Renal pelvis (tissue), 4 donors: ENCODE measurements around the gene RASA2. TPM values are rescaled to one million over a fixed set of nuclear protein-coding genes. Genes with fewer than 3 reads are reported as not detected.
"Not testable (repeated sequence)": the region's sequence is repeated elsewhere in the genome, so short reads cannot be mapped to it uniquely, and the experiment has no call there.

Source experiments
- DNase-seq: peaks from one replicate; pipeline ENCODE4 v3.0.0-alpha.2; 2013
- polyA plus RNA-seq, 3 donors: library from polyadenylated mRNA; unstranded; fragments of 120-200 nt; gene quantifications; one replicate each; pipeline ENCODE4 v1.2.1, GENCODE V29; 2013; ENCODE audit not compliant: insufficient read length in 3 of 3

RASA2 gene
- polyA plus RNA-seq, 3 donors = 17.4 to 26.0 (median 24.0) TPM

DNA sequence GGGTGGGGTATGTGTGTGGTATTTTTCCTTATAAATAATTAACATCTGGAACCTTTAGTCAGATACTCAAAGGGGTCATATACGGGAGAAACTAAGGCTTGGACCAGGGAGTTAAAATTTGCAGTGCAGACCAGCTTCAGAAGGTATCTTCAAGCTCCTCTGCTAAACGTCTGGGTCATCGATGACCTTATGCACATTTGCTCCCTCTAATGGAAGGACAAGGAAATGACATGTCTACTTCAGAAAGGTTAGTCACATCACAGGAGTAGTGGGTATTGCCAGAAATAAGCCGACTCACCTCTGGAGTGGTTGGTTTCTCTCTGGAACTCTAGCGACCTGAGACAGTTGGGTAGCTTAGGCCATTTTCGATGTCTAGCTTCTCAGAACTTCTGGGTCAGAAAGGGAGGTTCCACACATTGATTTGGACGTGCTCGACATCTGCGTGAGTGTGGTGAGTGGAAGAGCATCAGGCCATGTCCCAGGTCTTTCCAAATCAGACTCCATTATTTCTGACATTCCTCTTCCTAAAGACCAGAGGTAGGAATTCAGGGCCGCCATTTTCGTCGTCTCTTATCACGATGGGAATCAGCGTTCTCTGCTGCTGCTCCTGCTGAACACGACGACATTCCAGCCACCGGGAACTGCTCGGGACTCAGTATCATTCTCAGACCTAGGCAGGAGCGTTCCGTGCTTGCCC, 31.8 kb upstream of the RASA2 start:
- DNase-seq = no peak

DNA sequence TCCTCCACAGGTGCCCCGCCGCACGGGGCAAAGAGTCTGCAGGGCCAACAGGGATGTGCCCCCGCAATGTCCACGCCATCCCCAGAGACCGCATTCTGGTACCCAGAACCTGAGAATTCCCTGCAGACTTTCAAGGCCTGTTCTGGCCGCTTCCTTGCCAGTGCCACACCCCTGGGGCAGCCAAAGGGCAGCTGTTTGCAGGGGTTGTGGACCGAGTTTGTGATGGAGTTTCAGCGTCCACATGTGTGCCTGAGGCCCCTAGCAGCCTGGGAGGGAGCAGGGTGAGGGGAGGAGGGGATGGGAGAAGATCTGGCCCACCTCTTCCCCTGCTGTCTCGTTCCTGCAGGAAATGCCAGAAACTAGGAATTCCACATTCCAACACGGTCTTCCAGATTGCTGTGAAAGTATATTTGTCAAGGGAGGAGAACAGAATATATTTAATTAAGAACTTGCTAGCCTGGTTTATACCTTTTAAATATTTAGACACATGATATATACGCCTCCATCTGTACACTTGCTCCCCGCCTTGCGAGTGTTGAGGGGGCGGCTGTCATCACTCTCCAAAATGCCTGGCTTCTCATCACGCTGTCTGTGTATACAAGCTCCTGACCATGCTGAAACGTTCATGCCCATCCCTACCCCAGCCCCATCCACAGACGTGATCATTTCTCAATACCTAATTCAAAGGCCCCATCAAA, 31.1 kb upstream of the RASA2 start:
- DNase-seq = no peak

DNA sequence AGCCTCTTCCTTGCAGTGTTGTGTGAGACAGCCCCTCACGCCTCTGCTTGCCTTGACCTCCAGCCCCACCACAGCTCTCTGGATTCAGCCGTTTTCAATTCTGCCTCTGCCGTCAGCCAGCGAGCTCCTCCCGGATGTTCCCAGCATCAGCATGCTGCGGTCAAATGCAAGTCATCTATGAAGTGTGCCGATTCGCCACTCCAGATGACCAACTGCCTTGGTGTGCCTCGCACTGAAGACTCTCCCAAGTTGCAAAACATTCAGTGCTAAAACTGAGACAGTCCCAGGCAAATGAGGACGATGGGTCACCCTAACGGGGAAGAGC, 30.6 kb upstream of the RASA2 start:
- DNase-seq = no peak

DNA sequence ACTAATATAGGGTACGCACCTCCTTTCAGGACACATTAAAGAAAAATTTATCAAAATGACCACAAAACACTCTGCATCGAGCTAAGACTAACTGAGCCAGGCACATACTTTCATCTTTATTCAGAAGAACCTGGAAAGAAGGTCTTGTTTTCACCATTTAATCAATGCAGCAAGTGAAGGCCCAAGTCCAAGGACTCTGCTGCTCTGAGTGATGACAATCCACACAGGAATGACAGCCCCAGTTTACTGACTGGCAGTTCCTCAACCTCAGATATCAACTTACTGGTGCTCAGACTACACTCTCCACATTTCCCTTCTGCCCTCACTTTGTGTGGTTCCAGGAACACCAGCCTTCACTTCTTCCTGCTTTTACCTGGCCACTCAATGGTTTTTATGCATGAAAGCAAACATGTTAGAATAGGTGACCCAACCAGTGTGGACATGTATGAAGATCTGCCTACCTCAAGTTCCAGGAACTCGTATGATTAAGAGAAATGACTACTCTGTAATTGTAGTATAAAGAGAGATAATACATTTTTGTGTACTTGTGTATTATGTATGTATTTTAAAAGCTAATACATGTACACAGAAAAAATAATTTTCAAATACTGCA, 29.1 kb upstream of the RASA2 start:
- no peak for DNase-seq

DNA sequence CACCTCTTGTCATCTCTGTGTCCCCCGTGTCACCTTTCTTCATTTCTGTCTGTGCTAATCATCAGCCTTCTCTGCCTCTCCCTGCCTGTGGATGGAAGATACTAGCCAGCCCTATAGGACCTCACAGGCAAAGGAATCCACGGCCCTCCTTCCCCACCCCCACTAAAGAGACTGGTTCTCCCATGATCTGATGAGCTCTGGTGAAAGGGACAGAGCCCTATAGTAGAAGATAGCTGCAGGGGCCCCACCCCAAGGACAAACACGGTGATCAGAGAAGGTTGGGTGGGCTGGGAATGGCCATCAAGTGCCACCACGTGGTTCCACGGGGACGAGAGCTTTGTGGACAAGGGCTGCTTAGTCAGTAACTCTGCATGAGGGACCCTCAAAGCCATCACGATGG, 27.8 kb upstream of the RASA2 start:
- DNase-seq = no peak

DNA sequence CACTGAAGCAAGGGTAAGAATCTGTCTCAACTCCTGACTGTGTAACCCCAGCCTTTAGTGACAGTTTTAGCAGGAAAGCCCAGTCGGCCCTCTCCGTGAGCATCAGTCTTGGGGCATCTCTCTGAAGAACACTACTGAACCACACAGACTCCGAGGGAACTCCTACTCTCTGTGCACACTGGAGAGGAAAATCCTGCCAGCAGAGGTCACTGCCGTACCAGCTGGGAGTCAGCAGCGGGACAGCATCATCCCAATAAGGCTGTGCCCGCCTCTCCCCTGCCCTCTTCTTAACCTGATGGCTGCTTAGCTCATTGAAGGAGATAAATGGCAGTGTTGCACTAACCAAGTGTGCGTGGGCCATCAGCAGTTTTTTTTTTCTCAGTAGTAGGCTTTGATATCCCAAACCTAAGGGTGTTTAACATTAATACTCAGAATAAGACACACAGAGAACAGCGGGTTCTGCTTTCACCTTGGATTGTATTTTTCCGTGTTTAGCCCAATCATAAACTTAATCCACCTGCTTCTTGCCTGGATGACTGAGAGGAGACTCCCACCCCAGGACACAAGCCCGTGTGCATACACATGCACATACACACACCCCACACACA, 26.6 kb upstream of the RASA2 start:
- DNase-seq = peak; percentile 82

DNA sequence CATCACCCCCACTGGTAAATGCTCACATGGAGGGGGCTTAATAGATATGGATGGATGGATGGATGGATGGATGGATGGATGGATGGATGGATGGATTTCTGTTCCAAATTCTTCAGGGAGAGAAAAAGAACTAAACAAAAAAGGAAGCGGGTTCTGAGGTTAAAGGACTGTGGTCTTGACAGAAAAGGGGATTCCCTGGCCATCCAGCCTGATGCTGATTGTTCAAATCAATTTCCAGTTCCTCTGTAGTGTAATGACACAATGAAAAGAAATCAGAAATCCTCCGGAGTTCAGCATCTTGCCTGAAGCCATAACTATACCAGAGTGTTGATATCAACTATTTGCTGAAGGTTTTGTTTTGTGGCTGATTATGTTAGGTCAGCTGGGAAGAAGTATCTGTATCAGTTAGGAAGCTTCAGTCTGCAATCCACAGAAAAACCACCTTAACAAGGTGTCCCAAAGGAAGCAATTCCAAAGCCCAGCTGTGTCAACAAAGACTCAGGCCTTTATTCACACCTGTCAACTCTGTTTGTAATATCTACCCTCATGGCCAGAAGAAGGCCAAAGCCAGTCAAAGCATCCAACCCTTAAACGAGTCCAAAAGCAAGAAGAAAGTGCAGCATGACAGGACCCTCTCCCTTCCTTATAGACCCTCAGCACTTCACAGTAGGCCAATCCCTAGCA, 24.5 kb upstream of the RASA2 start:
- no peak for DNase-seq

DNA sequence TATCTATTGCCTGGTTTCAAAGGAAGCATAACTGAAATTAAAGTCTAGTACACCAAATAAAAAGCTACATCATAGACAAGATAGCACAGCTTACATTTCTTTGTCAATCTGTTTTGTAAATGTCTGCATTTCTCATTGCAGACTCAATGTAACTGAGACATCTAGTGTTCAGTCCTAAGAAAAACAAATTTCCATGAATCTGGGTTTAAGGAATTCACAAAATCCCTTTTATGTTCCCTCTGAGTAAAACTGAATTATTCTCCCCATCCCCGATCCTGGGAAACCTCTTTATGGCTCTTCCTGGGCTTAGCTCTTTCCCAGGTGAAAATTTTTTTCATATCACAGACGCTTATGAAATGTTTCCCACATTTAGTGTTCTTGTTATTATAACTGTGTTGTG, 21.6 kb upstream of the RASA2 start:
- no peak for DNase-seq

DNA sequence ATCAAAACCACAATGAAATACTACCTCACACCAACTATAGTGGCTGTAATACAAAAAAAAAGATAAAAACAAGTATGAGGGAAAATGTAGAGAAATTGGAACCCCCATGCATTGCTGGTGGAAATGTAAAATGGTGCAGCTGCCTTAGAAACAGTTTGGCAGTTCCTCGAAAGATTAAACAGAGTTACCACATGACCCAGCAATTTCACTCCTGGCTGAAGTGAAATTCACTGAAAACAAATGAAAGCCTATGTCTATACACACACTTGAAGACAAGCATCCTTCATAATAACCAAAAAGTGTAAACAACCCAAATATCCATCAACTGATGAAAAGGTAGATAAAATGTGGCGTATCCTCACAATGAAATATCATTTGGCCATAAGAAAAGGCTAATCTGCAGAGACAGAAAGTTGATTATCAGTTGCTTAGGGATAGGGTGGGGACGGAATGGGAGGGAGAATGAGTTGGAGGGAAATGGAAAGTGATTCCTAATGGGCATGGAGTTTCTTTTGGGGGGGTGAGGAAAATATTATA, 20.1 kb upstream of the RASA2 start:
- DNase-seq = no peak

DNA sequence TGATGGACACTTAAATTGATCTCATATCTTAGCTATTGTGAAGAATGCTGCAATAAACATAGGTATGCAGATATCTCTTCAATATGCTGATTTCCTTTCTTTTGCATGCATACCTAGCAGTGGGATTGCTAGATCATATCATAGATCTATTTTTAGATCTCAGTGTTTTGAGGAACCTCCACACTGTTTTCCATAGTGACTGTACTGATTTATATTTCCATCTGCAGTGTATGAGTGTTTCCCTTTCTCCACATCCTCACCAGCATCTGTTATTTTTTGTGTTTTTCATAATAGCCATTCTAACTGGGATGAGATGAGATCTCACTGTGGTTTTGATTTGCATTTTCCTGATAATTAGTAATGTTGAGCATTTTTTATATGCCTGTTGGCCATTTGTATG, 17.1 kb upstream of the RASA2 start:
- DNase-seq = no peak

DNA sequence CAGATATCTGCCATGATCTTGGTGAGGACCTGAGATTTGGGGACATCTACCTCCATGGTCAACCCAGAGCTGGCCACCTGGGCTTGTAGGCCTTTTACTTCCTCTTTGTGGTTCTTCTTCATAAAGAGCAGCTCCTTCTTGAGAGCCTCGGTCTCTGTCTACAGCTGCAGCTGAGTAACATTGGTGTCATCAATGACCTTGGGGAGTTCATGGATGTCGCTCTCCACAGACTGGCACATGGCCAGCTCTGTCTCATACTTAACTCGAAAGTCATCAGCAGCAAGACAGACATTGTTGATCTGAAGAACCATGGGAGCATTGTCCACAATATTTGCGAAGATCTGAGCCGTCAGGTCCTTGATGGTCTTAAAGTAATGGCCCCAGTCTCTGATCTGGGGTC, 15.7 kb upstream of the RASA2 start:
- no peak for DNase-seq

DNA sequence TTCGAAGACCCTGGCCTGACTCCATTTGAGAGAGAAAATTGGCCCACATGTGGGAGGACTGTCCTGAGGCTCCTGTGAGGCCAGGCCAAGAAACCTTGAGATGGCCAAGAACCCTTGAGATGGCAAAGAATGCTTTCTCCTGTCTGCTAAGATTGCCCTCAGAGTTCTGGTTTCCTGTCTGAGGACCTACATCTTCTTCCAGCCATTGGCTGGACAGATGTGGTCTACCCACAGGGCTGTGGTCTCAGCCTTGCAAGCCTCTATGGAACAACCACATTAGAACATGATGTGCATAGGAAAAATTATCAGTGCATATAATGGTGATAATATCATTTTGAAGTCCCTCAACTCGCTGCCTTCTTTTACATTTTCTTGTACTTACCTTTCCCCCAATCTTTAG, 10.8 kb upstream of the RASA2 start:
- DNase-seq = no peak

DNA sequence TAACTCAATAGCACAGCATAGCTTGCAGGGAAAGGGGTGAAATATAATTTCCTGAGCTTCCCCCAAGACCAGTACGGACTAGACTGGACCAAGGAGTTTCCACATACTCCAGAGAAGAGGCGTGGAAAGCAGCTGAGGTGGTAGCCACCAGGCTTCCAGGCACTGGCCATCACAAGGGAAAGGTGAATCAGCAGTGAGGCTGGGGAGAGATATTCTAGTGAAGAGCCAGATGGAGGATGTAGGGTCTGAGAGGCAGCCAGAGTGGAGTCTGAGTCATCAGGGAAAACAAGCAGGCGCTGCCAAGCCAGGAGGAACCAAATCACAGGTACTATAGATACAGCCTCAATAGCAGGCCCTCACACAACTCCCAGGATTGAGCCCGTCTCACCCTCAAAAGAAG, 9.6 kb upstream of the RASA2 start:
- no peak for DNase-seq

DNA sequence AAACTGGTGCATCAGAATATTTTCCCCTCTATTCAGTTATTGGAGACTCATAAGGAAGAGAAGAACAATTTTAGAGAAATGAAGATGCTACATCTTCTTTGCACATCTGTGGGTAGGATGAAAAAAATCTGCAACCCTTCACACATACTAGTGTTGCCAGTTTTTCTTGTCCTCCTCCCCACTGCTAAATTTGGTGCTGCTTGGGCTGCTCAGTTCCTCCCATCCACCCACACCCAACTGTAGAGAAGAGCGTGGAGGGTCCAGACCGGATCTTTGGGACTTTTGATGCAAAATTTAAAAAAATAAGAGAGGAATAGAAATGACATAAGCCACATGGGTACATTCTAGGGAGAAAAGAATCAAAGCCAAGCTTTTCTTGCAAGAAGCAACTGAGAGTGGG, 8.7 kb upstream of the RASA2 start:
- no peak for DNase-seq

DNA sequence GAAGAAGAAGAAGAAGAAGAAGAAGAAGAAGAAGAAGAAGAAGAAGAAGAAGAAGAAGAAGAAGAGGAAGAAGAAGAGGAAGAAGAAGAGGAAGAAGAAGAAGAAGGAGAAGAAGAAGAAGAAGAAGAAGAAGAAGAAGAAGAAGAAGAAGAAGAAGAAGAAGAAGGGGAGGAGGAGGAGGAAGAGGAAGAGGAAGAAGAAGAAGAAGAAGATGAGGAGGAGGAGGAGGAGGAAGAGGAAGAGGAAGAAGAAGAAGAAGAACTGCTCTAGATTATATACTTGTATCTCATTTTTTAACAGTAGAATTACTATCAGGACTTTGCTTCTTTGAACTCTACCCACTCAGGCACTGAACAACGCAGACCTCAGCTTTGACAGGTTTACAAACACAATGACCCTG, 8.0 kb upstream of the RASA2 start:
- DNase-seq = not testable (repeated sequence)

DNA sequence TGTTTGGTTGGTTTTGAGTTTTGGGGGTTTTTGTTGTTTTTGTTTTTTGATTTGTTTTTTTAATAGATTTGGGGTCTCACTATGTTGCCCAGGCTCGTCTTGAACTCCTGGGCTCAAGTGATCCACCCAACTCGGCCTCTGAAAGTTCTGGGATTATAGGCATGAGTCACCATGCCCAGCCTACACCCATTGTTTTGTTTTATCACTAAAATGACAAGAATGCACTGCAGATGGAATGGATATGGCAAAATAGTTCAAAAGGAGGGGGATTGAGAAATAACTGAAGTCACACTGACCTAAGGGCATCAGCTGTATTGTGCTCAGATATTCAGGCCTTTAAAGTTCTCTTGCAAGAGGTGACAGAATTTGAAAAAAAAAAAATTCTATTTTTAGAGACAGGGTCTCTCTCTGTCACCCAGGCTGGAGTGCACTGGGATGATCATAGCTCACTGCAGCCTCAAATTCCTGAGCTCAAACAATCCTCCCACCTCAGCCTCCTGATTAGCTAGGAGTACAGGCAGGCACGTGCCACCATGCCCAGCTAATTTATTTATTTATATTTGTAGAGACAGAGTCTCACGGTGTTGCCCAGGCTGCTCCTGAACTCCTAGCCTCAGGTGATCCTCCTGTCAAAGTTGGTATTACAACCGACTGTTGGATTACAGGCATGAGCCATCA, 4.4 kb upstream of the RASA2 start:
- no peak for DNase-seq

DNA sequence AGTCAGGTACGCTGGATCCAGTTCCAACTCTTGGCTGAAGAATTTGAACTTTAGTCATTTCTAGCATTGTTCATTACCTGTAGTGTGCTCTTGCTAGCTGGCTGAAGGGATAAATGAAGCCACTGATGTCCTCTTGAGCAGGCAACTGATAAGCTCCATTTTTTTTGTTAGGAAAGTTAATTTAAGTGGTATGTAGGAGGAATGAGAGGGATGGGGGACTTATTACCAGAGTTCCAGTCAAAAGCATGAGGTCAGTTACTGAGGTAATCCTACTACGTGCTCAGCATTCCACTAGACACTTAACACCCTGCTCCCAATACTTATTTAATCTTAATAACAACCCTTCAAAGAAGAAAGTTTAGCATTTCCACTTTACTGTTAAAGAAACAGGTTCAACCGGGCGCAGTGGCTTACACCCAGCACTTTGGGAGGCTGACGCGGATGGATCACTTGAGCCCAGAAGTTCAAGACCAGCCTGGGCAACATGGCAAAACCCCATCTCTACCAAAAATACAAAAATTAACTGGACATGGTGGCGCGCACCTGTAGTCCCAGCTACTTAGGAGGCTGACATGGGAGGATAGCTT, 2.0 kb upstream of the RASA2 start:
- DNase-seq = no peak

DNA sequence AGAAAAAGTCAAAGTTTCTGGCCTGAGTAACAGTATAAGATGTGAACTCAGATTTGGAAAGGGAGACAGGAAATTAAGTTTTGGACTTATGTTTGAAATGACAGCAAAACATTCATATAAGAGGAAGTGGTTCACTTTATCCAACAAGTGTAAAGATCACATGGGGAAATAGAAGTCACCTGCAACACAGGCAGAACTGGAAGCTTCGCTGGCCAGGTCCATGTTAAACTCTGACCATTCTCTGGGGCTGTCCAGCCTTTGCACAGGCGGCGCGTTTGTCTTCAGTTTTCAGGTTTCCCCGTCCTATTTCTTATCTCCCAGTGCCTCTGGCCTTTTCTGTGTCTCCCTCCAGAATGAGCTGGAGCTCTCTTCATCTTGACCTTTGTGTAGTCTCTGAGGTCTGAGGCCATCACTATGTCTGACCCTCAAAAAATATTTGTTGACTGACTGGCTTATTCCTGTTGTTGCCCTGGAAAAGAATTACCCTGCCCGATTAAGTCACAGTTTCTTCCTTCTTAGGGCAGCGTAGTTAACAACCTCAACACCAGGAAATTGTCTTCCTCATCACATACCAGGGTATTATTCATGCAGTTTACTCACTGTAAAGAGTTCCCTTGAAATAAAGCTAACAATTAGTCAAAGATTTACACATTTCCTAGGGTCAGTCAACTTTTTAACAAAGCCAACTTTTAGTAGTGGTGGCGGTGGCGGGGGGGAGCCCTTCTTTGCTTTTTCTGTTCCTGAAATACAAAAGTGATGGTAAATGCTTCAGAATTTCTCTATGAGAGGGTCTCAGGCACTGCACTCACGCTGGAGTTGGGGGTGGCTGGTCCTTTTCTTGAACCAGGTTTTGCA, 959 bp upstream of the RASA2 start:
- peak; percentile 19 for DNase-seq

DNA sequence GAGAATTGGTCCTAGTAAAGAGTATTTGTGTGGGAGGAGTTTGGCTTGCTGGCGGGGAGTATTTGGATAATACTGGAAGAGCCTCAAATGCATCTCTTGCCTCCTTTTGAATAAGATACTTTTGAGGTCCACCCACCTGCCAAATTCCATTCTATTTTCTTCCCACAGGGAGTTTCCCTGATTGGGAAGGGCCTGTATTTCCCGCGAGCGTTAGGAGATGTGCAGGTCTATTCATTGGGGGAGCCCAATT, 406 bp upstream of the RASA2 start:
- DNase-seq = peak; percentile 42

DNA sequence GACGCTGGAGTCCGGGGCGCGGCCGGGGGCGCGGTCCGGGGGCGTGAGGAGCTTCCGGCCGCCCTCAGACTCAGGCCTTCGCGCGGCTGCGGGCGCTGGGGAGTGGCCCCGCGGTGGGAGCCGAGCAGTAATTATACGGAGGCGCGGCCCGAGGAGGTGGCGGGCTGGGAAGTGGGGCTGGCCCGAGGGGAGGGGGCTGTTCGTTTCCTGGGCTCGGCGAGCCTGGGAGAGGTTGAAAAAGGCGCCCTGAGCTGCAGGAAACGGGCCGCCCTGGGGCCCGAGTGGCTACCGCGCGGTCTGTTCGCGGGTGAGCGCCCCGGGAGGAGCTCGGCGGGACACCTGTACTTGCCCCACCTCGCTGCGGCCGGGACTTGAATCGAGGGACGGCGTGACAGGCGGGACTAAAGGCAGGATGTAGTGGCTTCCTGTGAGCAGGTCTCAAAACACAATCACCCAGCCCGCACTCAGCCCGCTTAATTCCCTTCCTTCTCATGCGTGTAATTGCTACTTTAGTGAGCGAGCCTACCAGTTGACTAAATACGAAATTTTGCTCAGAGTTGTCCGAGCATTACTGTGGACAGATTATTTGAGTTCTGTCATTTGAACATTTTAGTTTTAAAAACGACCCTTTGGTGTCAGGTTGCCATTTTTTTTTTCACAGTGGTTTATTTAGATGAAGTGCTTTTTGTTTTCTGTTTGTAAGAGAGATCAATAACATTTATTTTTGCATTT, 860 bp downstream of the RASA2 start:
- peak; percentile 74 for DNase-seq
